PC-3 (cell line): ENCODE measurements around the gene TMC7.

ENCODE experiments used
- EZH2 ChIP-seq: fragments of 300-600 bp; sonication (generic); IDR thresholded peaks from one replicate; pipeline ENCODE4 v1.6.1; 2017; ENCODE audit warnings: antibody characterized with exemption, mild to moderate bottlenecking, low read length; ENCODE audit not compliant: unreplicated experiment
- TF ChIP-seq, protein P1 (sequence below): fragments of 300-600 bp; sonication (generic); conservative IDR thresholded peaks from 2 replicates; pipeline ENCODE4 v1.5.1; 2017; ENCODE audit warnings: antibody characterized with exemption, low read depth, mild to moderate bottlenecking, low read length

DNA sequence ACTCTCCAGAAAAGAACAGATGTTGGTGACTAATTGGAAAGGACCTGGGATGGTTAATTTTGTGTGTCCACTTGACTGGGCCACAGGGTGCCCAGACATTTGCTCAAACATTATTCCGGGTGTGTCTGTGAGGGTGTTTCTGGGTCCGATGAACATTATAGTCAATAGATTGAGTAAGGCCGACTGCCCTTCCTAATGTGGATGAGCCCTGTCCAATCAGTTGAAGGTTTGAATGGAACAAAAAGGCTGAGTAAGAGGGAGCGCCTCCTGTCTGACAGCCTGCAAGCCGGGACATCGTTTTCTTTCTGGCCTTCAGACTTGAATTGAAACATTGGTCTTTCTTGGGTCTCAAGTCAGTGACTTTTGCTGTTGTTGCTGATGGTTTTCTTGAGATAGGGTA lies 107.2 kb downstream of the TMC7 start:
- no peak for TF ChIP-seq EZH2
- TF ChIP-seq, protein P1, sequence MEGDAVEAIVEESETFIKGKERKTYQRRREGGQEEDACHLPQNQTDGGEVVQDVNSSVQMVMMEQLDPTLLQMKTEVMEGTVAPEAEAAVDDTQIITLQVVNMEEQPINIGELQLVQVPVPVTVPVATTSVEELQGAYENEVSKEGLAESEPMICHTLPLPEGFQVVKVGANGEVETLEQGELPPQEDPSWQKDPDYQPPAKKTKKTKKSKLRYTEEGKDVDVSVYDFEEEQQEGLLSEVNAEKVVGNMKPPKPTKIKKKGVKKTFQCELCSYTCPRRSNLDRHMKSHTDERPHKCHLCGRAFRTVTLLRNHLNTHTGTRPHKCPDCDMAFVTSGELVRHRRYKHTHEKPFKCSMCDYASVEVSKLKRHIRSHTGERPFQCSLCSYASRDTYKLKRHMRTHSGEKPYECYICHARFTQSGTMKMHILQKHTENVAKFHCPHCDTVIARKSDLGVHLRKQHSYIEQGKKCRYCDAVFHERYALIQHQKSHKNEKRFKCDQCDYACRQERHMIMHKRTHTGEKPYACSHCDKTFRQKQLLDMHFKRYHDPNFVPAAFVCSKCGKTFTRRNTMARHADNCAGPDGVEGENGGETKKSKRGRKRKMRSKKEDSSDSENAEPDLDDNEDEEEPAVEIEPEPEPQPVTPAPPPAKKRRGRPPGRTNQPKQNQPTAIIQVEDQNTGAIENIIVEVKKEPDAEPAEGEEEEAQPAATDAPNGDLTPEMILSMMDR, result no peak
